ENCODE results near the gene GRIN2C.

DNA sequence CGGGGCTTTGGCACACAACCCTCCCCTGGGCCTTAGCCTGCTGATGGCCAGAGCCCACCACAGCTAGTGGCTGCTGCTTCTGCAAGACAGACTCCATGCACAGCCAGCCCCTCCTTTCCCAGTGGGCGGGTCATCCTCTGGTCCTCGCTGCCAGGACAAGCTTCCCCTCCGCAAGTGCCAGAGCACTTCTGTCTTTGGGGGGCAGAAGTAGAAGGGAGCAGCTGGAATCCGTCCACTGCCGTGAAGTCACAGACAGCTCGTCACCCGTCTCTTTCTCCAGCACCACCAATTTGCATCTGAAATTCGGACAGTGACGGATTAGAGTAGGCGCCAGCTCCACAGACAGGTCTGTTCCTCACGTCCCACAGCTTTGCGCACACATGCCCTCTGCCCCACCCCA, 52.2 kb downstream of the GRIN2C start:
- TF ChIP-seq, protein P1, sequence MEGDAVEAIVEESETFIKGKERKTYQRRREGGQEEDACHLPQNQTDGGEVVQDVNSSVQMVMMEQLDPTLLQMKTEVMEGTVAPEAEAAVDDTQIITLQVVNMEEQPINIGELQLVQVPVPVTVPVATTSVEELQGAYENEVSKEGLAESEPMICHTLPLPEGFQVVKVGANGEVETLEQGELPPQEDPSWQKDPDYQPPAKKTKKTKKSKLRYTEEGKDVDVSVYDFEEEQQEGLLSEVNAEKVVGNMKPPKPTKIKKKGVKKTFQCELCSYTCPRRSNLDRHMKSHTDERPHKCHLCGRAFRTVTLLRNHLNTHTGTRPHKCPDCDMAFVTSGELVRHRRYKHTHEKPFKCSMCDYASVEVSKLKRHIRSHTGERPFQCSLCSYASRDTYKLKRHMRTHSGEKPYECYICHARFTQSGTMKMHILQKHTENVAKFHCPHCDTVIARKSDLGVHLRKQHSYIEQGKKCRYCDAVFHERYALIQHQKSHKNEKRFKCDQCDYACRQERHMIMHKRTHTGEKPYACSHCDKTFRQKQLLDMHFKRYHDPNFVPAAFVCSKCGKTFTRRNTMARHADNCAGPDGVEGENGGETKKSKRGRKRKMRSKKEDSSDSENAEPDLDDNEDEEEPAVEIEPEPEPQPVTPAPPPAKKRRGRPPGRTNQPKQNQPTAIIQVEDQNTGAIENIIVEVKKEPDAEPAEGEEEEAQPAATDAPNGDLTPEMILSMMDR (conservative IDR thresholded peaks at IDR 0.05) = no peak
- no peak for TF ChIP-seq ZFX (IDR thresholded peaks at IDR 0.05)

Measured in C4-2B (cell line).